Measurements from ENCODE around the gene AGTR2.
"Not testable (repeated sequence)": the region's sequence is repeated elsewhere in the genome, so short reads cannot be mapped to it uniquely, and the experiment has no call there.

Gene AGTR2, protein sequence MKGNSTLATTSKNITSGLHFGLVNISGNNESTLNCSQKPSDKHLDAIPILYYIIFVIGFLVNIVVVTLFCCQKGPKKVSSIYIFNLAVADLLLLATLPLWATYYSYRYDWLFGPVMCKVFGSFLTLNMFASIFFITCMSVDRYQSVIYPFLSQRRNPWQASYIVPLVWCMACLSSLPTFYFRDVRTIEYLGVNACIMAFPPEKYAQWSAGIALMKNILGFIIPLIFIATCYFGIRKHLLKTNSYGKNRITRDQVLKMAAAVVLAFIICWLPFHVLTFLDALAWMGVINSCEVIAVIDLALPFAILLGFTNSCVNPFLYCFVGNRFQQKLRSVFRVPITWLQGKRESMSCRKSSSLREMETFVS

DNA sequence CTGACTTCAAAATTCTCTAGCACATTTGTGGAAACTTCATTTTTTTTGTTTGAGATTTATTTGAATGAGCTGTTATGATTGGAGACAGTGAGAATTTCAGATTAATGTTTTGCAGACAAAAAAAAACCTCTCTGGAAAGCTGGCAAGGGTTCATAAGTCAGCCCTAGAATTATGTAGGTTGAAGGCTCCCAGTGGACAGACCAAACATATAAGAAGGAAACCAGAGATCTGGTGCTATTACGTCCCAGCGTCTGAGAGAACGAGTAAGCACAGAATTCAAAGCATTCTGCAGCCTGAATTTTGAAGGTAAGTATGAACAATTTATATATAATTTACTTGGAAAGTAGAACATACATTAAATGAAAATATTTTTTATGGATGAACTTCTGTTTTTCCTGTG is at the start of gene AGTR2:
TSS of gene AGTR2 (plus strand) at position 234 of the 400 bp plus-strand sequence. CDS start 1,537 bp downstream, outside the sequence.
- DNase-seq (ENCODE audit: low read depth) = no peak

DNA sequence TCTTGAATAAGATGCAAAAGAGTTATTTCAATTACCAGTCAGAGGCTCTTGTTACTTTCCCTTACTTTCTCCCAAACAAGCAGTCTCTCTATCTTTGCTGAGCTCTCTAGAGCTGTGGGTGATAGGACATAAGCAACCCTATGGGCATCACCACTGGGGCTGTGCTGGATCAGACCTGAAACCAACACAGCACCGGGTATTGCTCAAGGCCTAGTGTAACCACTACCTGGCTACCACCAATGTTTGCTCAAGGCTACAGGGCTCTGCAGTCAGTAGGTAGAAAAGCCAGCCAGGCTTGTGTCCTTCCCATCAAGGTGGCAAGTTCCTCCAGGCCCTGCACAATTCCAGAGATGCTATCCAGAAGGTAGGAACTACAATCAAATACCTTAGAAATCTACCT is 35.3 kb upstream of the AGTR2 start:
- DNase-seq (ENCODE audit: low read depth) = no peak

DNA sequence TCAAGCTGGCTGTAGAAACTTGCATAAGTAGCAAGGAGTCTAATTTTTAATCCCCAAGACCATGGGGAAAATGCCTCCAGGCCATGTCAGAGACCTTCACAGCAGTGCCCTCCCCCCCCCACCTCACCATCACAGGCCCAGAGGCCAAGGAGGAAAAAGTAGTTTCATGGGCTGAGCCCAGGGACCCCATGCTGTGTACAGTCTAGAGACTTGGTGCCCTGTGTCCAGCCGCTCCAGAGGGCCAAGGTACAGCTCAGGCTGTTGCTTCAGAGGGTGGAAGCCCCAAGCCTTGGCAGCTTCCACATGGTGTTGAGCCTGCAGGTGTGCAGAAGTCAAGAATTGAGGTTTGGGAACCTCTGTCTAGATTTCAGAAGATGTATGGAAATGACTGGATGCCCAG is 29.3 kb upstream of the AGTR2 start:
- not testable (repeated sequence) for DNase-seq (ENCODE audit: low read depth)

DNA sequence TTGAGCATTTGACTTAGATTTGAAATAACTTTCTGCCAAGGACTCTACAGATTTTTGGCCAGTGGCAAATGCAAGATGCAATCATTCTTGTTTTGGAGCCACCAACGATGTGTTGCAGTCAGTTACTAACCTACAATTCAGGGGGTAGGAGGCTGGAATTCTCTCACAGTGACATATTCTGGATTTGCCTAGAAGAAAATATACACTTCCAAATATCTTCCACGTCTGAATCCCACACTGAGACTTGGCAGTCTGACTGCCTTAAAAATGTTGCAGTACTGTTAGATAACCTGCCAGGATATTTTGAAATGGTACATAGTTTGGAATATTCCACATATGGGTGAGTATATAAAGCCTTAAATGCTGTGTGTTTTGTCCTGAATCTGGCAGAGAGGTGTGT is 27.6 kb upstream of the AGTR2 start:
- no peak for DNase-seq (ENCODE audit: low read depth)

DNA sequence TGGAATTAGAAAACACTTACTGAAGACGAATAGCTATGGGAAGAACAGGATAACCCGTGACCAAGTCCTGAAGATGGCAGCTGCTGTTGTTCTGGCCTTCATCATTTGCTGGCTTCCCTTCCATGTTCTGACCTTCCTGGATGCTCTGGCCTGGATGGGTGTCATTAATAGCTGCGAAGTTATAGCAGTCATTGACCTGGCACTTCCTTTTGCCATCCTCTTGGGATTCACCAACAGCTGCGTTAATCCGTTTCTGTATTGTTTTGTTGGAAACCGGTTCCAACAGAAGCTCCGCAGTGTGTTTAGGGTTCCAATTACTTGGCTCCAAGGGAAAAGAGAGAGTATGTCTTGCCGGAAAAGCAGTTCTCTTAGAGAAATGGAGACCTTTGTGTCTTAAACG is 2.4 kb downstream of the AGTR2 start:
- no peak for DNase-seq (ENCODE audit: low read depth)

DNA sequence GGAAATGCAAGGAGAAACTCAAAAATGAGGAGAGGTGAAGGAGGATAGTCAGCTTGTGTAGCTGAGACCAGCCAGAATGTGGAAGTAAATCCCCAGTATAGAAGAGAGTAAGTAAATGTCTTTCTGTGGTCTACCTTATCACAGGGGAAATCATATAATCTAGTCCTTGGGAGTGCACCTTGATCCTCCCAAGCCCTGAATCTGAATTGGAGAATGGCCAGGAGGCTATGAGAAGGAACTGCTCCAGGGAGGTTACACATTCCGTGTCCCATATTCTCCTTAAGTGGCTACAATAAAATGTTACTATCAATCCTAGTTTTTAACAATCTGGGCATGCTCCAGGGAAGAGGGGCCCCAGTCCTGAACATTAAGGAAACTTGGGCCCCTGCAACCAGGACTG is 10.8 kb downstream of the AGTR2 start:
- DNase-seq (ENCODE audit: low read depth) = no peak

DNA sequence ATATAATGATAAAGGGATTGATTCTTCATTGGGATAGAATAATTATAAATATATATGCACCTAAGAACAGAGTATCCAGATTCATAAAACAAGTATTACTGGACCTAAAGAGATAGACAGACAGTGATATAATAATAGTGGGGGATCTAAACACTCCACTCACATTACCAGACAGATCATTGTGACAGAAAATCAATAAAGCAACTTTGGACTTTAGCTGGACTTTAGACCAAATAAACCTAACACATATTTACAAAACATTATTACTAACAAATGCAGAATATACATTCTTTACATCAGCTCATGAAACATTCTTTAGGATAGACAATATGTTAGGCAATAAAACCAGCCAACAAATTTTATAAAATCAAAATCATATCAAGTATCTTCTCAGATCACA is 14.6 kb downstream of the AGTR2 start:
- DNase-seq (ENCODE audit: low read depth) = no peak

DNA sequence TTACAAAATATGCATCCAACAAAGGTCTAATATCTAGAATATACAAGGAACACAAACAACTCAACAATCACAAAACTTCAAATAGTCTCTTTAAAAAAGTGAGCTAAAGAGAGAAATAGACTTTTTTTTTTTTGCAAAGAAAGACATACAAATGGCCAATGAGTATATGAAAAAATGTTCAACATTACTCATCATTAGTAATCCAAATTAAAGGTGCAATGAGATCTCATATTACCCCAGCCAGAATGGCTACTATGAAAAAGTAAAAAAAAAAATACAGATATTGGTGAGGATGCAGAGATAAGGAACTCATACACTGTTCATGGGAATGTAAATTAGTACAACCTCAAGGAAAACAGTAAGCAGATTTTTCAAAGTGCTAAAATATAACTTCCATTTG is 24.1 kb downstream of the AGTR2 start:
- no peak for DNase-seq (ENCODE audit: low read depth)

DNA sequence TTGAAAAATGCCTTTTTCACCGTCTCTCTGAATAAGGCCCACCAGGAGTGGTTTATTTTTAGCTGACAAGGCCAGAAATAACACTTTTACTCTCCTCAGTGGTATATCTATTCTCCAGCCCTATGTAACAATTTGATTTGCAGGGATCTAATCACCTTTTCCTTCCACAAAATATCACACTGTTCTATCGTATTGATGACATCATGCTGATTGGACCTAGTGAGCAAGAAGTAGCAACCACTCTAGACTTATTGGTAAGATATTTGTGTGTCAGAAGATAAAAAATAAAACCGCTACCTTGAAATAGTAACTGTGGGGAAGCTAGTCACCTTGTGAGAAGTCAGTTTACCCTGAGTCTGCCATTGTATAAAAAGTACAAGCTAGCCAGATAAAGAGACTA is 27.7 kb downstream of the AGTR2 start:
- no peak for DNase-seq (ENCODE audit: low read depth)

DNA sequence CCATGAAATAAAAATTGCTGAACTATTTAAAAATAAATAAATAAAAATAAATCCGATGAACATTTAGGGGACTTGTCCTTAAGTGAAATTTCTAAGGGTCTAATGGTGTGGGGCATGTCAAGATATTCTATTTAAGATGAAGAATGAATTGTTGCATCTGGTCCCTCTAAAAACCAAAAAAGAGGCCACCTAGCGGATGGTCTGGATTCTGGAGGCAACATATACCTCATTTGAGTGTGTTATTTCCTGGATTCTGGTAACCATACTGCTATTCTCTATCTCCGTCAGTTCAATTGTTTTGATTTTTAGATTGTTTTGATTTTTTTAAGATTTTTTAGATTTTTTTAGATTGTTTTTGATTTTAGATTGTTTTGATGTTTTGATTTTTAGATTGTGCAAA is 28.3 kb downstream of the AGTR2 start:
- no peak for DNase-seq (ENCODE audit: low read depth)

DNA sequence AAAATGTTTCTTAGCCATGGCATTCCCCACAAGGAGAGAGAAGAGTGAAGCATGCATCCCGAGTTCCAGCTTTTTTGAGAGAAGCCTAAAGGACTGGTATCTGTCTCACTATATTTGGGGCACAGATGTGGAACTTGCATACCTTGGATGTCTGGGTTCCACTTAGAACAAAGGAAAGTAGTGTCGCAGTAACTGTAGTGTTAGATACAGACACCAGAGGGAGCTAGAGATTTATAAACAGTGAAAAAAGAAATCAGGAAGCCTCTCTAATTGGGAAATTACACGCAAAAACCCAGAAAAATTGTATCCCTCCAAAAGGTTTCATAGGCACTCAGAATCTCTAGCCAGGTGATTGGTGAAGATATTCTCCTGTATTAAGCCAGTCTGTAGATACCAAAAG is 34.4 kb downstream of the AGTR2 start:
- no peak for DNase-seq (ENCODE audit: low read depth)

DNA sequence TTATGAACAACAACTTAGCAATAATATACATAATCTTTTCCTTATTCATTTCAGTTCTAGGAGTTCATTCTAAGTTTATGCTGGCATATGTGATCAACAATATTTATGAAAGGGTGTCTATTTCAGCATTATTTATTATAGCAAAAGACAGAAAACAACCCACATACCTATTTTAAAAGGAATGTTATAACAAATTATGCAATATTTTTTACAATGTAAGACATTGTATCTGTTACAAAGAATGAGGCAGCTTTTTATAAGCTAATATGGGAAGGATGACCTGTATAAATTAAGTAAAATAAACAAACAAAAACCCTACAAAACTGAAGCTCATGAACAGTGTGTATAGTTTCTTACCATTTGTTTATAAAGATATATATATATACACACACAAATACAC is 42.7 kb downstream of the AGTR2 start:
- DNase-seq (ENCODE audit: low read depth) = no peak

DNA sequence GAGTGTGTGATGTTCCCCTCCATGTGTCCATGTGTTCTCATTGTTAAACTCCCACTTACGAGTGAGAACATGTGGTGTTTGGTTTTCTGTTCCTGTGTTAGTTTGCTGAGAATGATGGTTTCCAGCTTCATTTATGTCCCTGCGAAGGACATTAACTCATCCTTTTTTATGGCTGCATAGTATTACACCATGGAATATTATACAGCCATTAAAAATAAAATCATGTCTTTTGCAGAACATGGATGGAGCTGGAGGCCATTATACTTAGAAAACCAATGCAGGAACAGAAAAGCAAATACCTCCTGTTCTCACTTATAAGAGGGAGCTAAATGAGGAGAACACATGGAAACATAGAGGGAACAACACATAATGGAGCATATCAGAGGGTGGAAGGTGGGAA is 46.5 kb downstream of the AGTR2 start:
- DNase-seq (ENCODE audit: low read depth) = not testable (repeated sequence)
